Progenitor cell of endocrine pancreas (in vitro differentiated cells): Measurements from ENCODE around the gene RASAL2. TPM values are rescaled to one million over a fixed set of nuclear protein-coding genes. Genes with fewer than 3 reads are reported as not detected.

Experiments
- DNase-seq: peaks from one replicate; pipeline ENCODE4 v3.0.0; 2021; ENCODE audit warnings: low spot score; ENCODE audit not compliant: unreplicated experiment
- H3K27ac Mint-ChIP-seq: 2 replicates; pipeline ENCODE4 v1.8.0; 2021; ENCODE audit warnings: mild to moderate bottlenecking, moderate library complexity, mixed read lengths
- H3K27me3 Mint-ChIP-seq: 2 replicates; pipeline ENCODE4 v1.8.0; 2021; ENCODE audit warnings: mixed read lengths
- H3K36me3 Mint-ChIP-seq: 2 replicates; pipeline ENCODE4 v1.8.0; 2022; ENCODE audit warnings: mixed read lengths; ENCODE audit not compliant: insufficient read depth
- H3K4me1 Mint-ChIP-seq: 2 replicates; pipeline ENCODE4 v1.8.0; 2021; ENCODE audit warnings: low read depth, mixed read lengths
- H3K4me3 Mint-ChIP-seq: 2 replicates; pipeline ENCODE4 v1.8.0; 2021; ENCODE audit warnings: low read depth, mild to moderate bottlenecking, moderate library complexity, mixed read lengths
- H3K9me3 Mint-ChIP-seq: 2 replicates; pipeline ENCODE4 v1.8.0; 2021; ENCODE audit warnings: low read depth, mixed read lengths
- CTCF ChIP-seq: fragments of 200-600 bp; sonication (generic); IDR thresholded peaks from one replicate; pipeline ENCODE4 v1.5.0; 2021; ENCODE audit warnings: antibody characterized with exemption, mild to moderate bottlenecking; ENCODE audit not compliant: unreplicated experiment
- total RNA-seq: library from RNA; stranded (reverse); gene quantifications from 2 replicates; pipeline ENCODE4 v1.2.1, GENCODE V29; 2021

Gene RASAL2
- total RNA-seq, 1 donor from 2014 or later: 28.5 TPM

GRCh38 chr1:178273707-178274410, 180.0 kb downstream of the RASAL2 start:
- H3K36me3 Mint-ChIP-seq: no peaks in the 10 kb centered on the region
- peaks cover 5% of the 10 kb centered on the region for H3K9me3 Mint-ChIP-seq
- H3K4me1 Mint-ChIP-seq: peaks cover 2% of the 10 kb centered on the region
- TF ChIP-seq CTCF: no peak
- DNase-seq: no peak
- H3K27me3 Mint-ChIP-seq: no peaks in the 10 kb centered on the region
- H3K27ac Mint-ChIP-seq: no peak overlapping the region
- no peak overlapping the region for H3K4me3 Mint-ChIP-seq

- Mint-ChIP-seq H3K9me3 (peaks cover 5% of the 10 kb centered on the region), H3K4me3 (no peak overlapping the region), H3K36me3 (no peaks in the 10 kb centered on the region), H3K4me1 (peaks cover 2% of the 10 kb centered on the region), H3K27me3 (no peaks in the 10 kb centered on the region), H3K27ac (peak overlapping the region; percentile 15)
- no peak for TF ChIP-seq CTCF
- no peak for DNase-seq
Measured at GRCh38 chr1:178275049-178275448, 181.1 kb downstream of the RASAL2 start.

GRCh38 chr1:178275553-178275952, 181.6 kb downstream of the RASAL2 start:
- no peak for TF ChIP-seq CTCF
- H3K9me3 Mint-ChIP-seq: peaks cover 5% of the 10 kb centered on the region
- DNase-seq: no peak
- no peaks in the 10 kb centered on the region for H3K36me3 Mint-ChIP-seq
- no peaks in the 10 kb centered on the region for H3K27me3 Mint-ChIP-seq
- H3K4me3 Mint-ChIP-seq: no peak overlapping the region
- H3K4me1 Mint-ChIP-seq: peaks cover 2% of the 10 kb centered on the region
- peak overlapping the region; percentile 15 for H3K27ac Mint-ChIP-seq

- Mint-ChIP-seq H3K4me1 (peaks cover 2% of the 10 kb centered on the region), H3K27me3 (no peaks in the 10 kb centered on the region), H3K9me3 (peaks cover 5% of the 10 kb centered on the region), H3K4me3 (no peak overlapping the region), H3K36me3 (no peaks in the 10 kb centered on the region), H3K27ac (no peak overlapping the region)
- DNase-seq: no peak
- TF ChIP-seq CTCF: no peak
Measured at GRCh38 chr1:178277793-178278530, 184.1 kb downstream of the RASAL2 start.

- DNase-seq: no peak
- Mint-ChIP-seq H3K4me1 (peaks cover 2% of the 10 kb centered on the region), H3K9me3 (peaks cover 5% of the 10 kb centered on the region), H3K27me3 (no peaks in the 10 kb centered on the region), H3K27ac (no peak overlapping the region), H3K4me3 (no peak overlapping the region), H3K36me3 (no peaks in the 10 kb centered on the region)
- TF ChIP-seq CTCF: no peak
Measured at GRCh38 chr1:178278916-178279686, 185.2 kb downstream of the RASAL2 start.
